WTC11 (cell line): ENCODE data around the gene EEFSEC.

Experiments
- CBFB ChIP-seq: sonication (generic); formaldehyde crosslinking; IDR thresholded peaks from 2 replicates; pipeline ENCODE4 v1.8.1; 2022; ENCODE audit warnings: mild to moderate bottlenecking, low read depth, missing genetic modification reagents
- CREB1 ChIP-seq: sonication (generic); formaldehyde crosslinking; IDR thresholded peaks from 2 replicates; pipeline ENCODE4 v1.8.0; 2023; ENCODE audit warnings: mild to moderate bottlenecking, missing genetic modification reagents
- E2F1 ChIP-seq: sonication (generic); formaldehyde crosslinking; IDR thresholded peaks from 2 replicates; pipeline ENCODE4 v1.8.0; 2022; ENCODE audit warnings: mild to moderate bottlenecking, missing genetic modification reagents
- FOXJ3 ChIP-seq: sonication (generic); formaldehyde crosslinking; IDR thresholded peaks from 2 replicates; pipeline ENCODE4 v1.9.0; 2021; ENCODE audit warnings: missing genetic modification reagents, mild to moderate bottlenecking, borderline replicate concordance
- FOXP1 ChIP-seq: sonication (generic); formaldehyde crosslinking; IDR thresholded peaks from 2 replicates; pipeline ENCODE4 v1.8.0; 2022; ENCODE audit warnings: missing genetic modification reagents, mild to moderate bottlenecking, moderate library complexity, borderline replicate concordance
- MXD4 ChIP-seq: fragments of 250-450 bp; sonication (Bioruptor Pico); IDR thresholded peaks from 2 replicates; pipeline ENCODE4 v1.8.0; 2021; ENCODE audit warnings: mild to moderate bottlenecking, moderate library complexity, borderline replicate concordance
- NFE2L1 ChIP-seq: sonication (generic); formaldehyde crosslinking; IDR thresholded peaks from 2 replicates; pipeline ENCODE4 v1.8.1; 2023; ENCODE audit warnings: missing genetic modification reagents
- NFYB ChIP-seq: sonication (generic); formaldehyde crosslinking; conservative IDR thresholded peaks from 2 replicates; pipeline ENCODE4 v1.8.0; 2022; ENCODE audit warnings: low read depth, missing genetic modification reagents
- ZNF423 ChIP-seq: fragments of 250-450 bp; sonication (Bioruptor Pico); IDR thresholded peaks from 2 replicates; pipeline ENCODE4 v2.1.2; 2022; ENCODE audit warnings: mild to moderate bottlenecking, moderate library complexity
- ZNF532 ChIP-seq: fragments of 250-450 bp; sonication (Bioruptor Pico); IDR thresholded peaks from 2 replicates; pipeline ENCODE4 v1.9.0; 2021; ENCODE audit warnings: mild to moderate bottlenecking, borderline replicate concordance
- TF ChIP-seq, protein P1 (sequence below): fragments of 200-600 bp; IDR thresholded peaks from 2 replicates; pipeline ENCODE4 v1.8.0; 2022; ENCODE audit warnings: antibody characterized with exemption
- TF ChIP-seq, protein P2 (sequence below): sonication (generic); formaldehyde crosslinking; IDR thresholded peaks from 2 replicates; pipeline ENCODE4 v1.8.0; 2022; ENCODE audit warnings: mild to moderate bottlenecking, missing genetic modification reagents
- TF ChIP-seq, protein P3 (sequence below): sonication (generic); formaldehyde crosslinking; IDR thresholded peaks from 2 replicates; pipeline ENCODE4 v1.8.1; 2023; ENCODE audit warnings: mild to moderate bottlenecking, missing genetic modification reagents, moderate library complexity

DNA sequence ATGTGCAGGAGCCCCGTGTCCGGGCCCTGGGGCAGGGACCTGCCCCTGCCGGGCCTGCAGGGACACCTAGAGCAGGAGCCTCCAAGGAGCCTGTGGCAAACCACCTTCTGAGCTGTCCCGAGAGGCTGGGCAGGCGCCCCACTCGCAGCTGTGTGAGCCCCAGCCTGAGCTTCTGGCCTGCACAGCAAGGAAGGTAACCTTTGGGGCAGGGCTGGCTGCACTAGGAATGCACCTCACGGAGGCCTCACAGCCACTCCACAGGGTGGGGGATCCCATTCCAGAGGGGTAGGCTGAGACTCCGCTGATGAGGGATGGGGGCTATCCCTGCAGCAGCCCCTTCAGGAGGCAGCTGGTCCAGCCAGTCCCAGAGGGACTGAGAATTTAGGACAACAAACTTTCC, 245.3 kb downstream of the EEFSEC start:
- TF ChIP-seq, protein P1, sequence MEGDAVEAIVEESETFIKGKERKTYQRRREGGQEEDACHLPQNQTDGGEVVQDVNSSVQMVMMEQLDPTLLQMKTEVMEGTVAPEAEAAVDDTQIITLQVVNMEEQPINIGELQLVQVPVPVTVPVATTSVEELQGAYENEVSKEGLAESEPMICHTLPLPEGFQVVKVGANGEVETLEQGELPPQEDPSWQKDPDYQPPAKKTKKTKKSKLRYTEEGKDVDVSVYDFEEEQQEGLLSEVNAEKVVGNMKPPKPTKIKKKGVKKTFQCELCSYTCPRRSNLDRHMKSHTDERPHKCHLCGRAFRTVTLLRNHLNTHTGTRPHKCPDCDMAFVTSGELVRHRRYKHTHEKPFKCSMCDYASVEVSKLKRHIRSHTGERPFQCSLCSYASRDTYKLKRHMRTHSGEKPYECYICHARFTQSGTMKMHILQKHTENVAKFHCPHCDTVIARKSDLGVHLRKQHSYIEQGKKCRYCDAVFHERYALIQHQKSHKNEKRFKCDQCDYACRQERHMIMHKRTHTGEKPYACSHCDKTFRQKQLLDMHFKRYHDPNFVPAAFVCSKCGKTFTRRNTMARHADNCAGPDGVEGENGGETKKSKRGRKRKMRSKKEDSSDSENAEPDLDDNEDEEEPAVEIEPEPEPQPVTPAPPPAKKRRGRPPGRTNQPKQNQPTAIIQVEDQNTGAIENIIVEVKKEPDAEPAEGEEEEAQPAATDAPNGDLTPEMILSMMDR: no peak
- TF ChIP-seq FOXJ3 (no peak), NFYB (CRISPR knock-in tag) (no peak), ZNF423 (CRISPR knock-in tag) (no peak), NFE2L1 (CRISPR knock-in tag) (no peak), ZNF532 (CRISPR knock-in tag) (no peak), CBFB (no peak), CREB1 (CRISPR knock-in tag) (no peak), E2F1 (CRISPR knock-in tag) (no peak), MXD4 (CRISPR knock-in tag) (no peak), FOXP1 (CRISPR knock-in tag) (no peak)
- TF ChIP-seq, protein P2, sequence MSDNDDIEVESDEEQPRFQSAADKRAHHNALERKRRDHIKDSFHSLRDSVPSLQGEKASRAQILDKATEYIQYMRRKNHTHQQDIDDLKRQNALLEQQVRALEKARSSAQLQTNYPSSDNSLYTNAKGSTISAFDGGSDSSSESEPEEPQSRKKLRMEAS (CRISPR knock-in tag): no peak
- TF ChIP-seq, protein P3, sequence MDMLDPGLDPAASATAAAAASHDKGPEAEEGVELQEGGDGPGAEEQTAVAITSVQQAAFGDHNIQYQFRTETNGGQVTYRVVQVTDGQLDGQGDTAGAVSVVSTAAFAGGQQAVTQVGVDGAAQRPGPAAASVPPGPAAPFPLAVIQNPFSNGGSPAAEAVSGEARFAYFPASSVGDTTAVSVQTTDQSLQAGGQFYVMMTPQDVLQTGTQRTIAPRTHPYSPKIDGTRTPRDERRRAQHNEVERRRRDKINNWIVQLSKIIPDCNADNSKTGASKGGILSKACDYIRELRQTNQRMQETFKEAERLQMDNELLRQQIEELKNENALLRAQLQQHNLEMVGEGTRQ (CRISPR knock-in tag): no peak
